ELF-1 (cell line): Measurements from ENCODE around the gene DNAJC8.

Experiments
- DNase-seq: peaks from one replicate; pipeline ENCODE4 v3.0.0-alpha.2; 2016; ENCODE audit warnings: low read depth, low spot score

The DNAJC8 gene

GRCh38 chr1:28249866-28250295, 17.1 kb upstream of the DNAJC8 start:
- no peak for DNase-seq

- DNase-seq, result peak; percentile 19
These were observed 16.4 kb upstream of the DNAJC8 start for GRCh38 chr1:28249013-28249865.

DNA sequence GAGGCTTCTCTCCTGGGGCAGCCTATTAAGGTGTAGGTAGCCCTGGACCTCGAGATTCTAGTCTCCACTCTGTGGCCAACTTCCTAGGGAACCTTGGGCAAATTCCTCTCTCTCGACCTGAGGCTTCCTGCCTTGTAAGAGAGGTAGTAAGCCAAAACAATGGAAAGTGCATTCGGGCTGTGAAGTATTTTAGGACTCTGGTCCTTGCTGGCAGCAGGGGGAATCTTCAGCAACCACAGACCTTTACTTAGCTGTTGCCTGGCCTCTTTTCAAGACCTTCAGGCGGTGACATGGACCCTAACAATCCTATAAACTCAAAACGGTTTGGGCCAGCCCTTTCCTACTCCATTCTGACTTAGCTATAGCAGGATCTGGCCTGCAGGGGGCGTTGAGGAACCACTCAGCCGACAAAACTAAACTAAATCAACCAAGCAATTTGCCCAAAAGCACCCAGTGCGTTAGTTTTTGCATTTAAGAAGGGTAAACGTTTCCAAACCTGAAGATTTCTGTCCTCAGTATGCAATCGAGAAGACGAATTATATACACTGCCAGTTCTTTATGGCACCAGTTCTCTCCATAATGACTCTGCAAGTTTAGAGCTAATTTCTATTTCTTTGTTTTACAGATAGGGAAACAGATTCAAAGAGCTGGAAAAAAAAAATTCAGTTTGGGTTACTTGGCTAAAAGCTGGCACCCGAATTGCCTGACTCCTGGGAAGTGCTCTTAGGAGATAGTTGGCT, 15.6 kb upstream of the DNAJC8 start:
- peak; percentile 92 for DNase-seq

- no peak for DNase-seq
These were observed 14.9 kb upstream of the DNAJC8 start for GRCh38 chr1:28247612-28248272.

- DNase-seq, result no peak
These were observed 13.6 kb upstream of the DNAJC8 start for GRCh38 chr1:28246427-28246832.

DNA sequence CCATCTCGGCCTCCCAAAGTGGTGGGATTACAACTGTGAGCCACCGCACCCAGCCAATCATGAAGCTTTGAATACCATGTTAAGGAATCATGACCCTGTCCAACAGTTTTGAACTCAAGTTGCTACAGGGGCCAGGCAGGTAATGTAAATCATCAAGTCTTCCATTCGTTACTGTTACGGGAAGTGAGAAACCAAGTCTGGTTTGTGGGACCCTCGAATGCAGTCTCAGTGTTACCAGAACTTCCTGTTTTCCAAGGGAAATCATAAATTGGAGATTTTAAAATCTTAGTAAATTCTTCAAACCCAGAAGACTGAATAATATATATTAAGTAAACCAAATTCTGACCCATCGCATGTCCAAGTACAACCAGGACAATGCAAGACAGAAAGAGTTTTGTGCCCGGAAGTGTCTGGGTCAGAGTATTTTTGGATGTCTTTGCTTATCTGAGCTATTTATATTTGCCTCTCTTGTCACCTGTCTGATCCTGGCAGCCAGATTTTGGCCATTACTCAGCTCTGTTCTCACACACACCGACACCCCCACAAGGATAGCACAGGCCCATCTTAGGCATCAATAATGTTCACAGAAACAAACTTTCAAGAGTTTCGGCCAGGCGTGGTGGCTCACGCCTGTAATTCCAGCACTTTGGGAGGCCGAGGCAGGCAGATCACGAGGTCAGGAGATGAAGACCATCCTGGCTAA, 11.9 kb upstream of the DNAJC8 start:
- DNase-seq, result no peak

DNA sequence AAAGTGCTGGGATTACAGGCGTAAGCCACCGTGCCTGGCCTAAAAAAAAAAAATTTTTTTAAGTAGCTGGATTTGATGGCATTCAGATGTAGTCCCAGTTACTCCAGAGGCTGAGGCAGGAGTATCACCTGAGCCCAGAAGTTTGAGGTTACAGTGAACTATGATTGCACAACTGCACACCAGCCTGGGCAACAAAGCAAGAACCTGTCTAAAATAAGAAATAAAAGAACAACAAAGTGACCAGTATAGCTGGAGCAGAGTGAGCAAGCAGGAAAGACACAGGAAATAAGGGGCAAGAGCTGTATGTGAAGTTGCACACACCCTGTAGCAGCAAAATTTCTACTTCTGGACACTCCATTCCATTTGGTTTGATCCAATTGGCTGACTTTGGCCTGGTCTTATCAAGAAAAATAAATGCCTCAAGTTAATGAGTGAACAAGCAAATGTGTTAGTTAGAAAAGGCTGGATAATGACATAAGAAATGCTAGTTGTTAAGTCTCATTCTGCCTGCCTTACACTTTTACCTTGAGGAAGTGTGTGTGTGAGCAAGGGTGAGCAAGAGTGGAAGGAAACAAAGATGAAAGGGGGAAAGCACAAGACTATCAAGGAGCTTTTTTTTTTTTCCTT, 11.0 kb upstream of the DNAJC8 start:
- no peak for DNase-seq

DNA sequence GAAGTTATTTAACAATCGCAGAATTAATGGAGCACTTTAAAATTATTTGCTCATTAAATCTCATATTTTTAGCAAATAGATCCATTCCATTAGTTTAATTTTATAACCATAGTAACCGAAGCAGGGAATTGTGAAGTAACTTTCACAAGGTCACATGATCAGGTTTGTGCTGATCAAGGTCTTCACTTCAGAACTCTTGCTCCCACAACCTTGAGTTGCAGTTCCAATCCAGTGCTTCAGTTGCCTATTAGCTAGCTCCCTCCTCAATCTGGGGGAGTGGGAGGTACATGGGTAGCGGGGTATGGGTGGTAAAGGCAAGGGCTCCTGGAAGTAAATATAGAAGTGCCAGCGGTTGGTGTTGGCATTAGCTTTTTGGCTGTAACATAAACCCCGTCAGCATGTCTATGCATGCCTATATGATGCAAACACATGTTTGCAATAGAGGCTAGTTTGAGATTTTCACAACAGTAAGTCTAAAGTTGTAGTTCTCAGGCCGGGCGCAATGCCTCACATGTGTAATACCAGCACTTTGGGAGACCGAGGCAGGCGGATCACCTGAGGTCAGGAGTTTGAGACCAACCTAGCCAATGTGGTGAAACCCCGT, 8.9 kb upstream of the DNAJC8 start:
- DNase-seq, result no peak

DNA sequence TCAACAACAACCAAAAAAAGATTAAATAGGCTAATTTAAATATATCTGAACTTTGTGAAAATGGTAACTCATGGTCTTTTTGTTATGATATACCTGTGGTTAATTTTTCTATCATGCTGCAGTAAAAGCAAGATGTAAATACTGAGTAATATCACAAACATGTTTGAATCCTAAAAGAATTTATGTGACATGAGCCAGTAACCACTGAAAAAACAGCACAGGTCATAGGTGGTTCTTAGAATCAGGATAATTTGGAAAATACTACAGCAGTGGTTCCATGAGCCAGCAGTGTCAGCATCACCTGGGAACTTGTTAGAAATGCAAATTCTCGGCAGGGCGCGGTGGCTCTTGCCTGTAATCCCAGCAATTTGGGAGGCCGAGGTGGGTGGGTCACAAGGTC, 7.2 kb upstream of the DNAJC8 start:
- DNase-seq, result no peak

- no peak for DNase-seq
These were observed 6.2 kb upstream of the DNAJC8 start for GRCh38 chr1:28239004-28239403.

- peak; percentile 23 for DNase-seq
These were observed 4.0 kb upstream of the DNAJC8 start for GRCh38 chr1:28236656-28237322.

GRCh38 chr1:28235755-28236655, 3.2 kb upstream of the DNAJC8 start, which contains the start of gene ATP5IF1:
Gene ATP5IF1, plus strand, starts transcription at chr1:28236124. Its CDS starts 60 bp downstream, at chr1:28236184.
- DNase-seq, result peak; percentile 98

DNA sequence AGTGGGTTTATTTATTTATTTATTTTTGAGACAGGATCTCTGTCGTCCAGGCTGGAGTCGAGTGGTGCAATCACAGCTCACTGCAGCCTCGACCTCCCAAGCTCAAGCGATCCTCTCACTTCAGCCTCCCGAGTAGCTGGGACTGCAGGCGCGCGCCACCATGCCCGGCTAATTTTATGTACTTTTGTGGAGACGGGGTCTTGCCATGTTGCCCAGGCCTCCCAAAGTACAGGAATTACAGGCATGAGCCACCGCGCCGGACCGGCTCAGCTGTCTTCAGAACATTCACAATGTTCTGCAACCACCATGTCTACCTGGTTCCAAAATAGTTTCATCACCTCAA, 406 bp upstream of the DNAJC8 start:
- no peak for DNase-seq

GRCh38 chr1:28229996-28230395, 2.8 kb downstream of the DNAJC8 start:
- no peak for DNase-seq

DNA sequence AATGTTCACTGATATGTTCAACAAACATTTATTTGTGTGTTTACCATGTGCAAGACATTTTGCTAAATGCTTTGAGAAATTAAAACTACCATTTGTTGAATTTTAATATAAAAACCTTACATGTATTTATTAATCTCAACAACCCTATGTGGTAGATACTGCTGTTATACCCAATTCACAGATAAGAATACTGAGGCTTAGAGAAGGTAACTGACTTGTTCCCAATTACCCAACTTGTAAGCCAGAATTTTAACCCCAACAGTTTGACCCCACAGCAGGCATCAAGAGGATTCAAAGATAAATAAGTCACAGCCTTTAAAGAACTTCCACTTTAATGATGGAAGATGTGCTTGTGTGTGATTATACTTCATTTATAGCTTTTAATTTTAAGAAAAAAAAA, 3.7 kb downstream of the DNAJC8 start:
- DNase-seq, result no peak

DNA sequence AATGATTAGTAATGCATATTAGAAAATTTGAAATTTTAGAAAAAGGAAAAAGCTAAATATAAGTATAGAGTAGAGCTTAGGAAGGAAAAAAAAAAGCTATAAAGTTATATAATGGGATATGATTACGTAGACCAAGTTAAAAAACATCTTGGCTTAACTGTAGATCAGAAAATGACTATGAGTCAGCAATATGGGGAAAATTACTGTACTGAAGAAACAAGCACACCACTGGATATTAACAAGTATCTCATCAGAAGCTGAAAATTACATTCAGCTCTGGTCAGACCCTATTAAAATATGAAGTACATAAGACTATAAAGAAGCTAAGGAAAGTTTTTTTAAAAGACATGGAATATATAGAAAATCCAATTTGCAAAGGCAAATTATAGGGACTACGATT, 19.5 kb downstream of the DNAJC8 start:
- DNase-seq, result no peak

DNA sequence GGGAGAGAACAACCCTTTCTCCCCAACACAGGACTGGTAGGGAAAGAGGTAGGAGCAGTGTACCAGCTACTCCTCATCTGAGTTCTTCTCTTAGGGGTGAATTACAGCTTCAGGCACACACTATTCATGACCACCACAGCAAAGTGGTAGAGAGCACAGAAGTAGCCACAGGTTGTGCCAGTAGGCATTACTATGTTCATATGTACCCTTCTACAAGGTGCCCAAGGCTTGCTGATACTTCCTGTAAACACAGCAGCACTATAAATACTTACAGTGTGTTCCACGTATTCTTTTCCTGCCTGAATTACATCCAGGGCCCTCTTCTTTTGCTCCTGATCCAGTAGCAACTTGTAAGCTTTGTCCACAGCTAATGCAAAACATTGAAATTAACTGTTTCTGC, 23.1 kb downstream of the DNAJC8 start:
- no peak for DNase-seq

DNA sequence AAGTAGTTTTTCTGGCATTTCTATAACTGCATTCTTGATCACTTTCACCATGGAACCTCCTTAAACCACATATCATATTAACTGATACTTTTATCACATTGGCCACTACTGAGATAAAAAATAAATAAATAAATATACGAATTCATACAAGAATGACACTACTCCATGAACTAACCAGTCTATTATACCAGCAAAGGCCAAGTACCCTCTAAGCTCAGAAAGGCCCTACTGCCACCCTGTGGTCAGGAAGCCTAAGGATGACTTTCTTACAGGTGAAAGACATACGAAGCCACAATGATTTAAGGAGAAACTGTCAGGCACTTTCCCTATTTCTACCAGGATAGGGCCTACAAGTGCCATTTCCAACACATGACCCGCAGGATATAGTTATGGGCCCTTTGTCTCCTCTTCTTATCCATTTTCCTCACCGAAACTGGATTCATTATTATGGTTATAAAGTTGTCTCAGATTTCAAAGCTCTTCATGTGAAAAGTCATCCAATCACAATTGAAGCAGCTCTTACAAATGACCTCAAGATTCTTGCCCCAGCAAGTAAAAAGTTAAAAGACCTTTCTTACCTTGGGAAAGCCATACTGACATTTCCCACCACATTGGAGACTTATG, 23.9 kb downstream of the DNAJC8 start:
- peak; percentile 51 for DNase-seq

DNA sequence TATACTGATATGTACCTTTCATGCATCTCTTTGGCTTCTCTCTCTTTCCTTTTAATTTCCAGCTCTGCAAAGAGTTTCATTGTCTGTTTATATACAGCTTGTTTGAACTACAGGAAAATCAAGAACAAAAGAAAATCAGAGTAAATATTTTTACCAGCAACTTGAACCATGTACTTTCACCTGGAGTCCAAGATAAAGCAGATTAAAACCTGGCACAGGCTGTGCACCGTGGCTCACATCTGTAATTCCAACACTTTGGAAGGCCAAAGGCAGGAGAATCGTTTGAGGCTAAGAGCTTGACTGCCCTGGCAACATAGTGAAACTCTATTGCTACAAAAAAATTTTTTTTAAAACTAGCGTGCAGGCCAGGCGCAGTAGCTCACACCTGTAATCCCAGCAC, 27.6 kb downstream of the DNAJC8 start:
- no peak for DNase-seq
